Ecto neural progenitor cell (in vitro differentiated cells): ENCODE measurements around the gene ADGRV1.
"Not testable (repeated sequence)": the region's sequence is repeated elsewhere in the genome, so short reads cannot be mapped to it uniquely, and the experiment has no call there.

Experiments
- DNase-seq: peaks from one replicate; pipeline ENCODE4 v3.0.0-alpha.2; 2018; ENCODE audit warnings: low spot score

ADGRV1 gene

GRCh38 chr5:90739567-90739966, 181.0 kb downstream of the ADGRV1 start:
- no peak for DNase-seq

DNA sequence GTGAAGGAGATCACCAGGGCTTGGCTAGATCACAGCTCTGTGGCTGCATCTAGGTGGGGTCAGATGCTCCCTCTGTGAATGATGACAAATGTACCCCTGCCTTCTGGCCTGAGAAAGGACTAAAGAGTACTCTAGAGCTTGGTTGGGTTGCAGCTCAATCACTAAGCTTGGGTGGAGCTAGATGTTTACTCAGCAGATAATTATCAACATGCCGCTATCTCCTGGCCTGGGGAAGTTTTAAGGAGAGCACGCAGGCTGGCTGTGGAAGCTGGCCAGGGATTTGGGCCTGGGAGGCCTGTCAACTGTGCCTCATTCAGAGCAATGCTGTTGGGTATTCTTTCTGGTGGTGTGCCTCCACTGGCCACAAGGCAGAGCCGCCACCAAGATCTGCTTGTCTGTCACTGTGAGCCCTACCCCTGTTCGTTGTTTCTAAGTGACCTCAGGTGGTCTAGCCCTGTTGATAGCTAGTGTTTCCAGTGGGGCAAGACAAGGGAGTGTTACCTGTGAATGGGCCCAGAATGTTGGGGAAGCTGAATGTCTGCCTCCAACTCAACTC, 181.7 kb downstream of the ADGRV1 start:
- DNase-seq: no peak

GRCh38 chr5:90741022-90741564, 182.5 kb downstream of the ADGRV1 start:
- DNase-seq: no peak

- DNase-seq: no peak
Observed at GRCh38 chr5:90746119-90746518, 187.5 kb downstream of the ADGRV1 start.

- no peak for DNase-seq
Observed at GRCh38 chr5:90747175-90747574, 188.6 kb downstream of the ADGRV1 start.

DNA sequence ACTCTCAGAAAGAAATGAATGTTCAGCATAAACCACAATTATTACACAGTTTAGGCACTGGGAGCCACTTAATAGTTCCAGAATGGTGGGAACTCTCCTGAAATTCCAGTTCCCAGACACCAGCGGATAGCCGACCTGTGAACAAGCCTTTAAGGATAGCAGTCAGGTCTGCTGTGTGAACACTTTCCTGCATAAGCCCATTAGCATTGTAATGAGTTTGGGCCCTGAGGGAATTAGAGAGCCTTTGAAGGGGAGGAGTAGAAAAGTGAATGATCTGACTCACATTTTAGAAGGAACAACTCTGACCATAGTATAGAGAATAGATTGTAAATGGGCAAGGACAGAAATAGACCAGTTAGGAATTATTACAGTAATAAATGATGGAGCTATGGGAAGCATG, 189.1 kb downstream of the ADGRV1 start:
- no peak for DNase-seq

DNA sequence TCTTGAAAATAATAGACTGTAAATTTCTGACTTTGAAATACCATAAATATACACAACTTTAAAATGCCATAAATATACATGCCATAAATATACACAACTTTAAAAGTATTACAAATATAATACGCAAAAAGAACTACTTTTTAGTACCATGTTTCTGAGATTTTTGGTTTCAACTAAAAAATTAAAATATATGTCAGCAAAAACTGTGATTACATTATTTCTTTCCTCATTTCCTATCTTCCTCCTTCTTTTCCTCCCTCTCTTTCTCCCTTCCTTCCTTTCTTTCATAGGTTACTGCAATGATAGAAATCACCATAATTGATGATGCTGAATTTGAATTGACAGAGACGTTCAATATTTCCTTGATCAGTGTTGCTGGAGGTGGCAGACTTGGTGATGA, 200.5 kb downstream of the ADGRV1 start:
- no peak for DNase-seq

DNA sequence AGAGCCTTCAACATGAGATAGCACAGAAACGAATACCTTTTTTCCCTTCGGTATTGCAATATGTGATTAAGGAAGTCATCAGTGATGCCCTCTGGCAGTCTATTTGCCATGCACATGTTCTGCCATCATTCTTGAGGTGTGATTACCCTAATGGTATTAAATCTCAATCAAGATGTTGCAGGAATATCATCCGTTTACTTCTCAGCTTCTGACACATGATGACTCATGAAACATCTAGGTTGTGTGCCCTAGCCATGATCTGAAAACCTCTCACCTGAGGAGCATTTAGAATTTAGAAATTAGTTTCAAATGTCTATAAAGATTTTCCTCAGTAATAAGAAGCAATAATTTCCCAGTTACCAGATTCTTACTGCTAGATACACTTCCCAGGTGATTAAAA, 209.1 kb downstream of the ADGRV1 start:
- no peak for DNase-seq

- DNase-seq: not testable (repeated sequence)
Observed at GRCh38 chr5:90770006-90770541, 211.5 kb downstream of the ADGRV1 start.

DNA sequence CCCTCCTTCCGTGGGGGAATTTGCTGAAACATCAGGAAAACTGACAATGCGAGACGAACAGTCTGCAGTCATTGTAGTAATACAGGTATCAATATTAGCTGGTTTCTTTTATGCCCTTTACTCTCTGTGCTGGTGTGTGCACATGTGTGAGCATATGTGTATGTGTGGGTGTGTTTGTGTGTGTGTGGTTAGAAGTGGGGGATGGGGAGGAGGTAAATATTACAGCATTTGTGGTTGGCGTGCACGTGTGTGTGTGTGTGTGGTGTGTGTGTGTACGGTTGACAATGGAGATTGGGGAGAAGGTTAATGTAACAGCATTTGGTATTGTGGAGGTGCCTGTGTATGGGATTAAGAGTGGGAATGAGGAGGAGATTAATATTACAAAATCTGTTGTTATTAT, 219.4 kb downstream of the ADGRV1 start:
- no peak for DNase-seq

DNA sequence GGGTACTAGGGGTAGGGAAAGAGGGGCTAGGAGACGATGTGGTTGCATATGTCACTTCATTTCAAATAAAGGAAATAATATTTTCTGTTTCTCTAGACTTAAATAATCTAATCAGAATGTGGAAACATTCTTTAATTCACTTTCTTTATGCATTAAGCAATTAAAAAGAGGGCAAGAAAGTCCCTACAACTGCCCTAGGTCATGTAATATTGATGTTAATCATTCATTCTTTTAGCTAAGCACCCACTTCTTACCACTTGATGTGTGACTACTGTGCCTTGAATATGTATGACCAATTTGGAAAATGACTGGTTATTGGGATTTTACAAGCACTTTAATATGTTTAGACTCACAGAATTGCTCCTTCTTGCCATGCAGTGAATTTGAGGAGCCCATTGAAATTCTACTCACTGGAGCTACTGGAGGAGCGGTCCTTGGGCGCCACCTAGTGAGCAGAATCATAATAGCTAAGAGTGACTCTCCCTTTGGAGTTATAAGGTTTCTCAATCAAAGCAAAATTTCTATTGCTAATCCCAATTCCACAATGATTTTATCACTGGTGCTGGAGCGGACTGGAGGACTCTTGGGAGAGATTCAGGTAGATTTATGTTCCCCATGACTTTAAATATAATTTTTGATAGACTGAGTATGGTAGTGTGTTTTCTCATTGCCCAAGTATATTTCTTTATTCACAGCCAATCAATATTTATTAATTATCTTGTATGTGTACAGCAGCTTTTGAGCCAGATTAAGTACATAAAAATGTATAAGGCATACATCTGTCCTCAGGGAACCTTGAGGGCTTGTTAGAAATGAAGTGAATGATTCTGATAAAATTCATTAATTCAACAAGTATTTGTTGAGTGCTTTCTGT, 225.1 kb downstream of the ADGRV1 start:
- DNase-seq: peak; percentile 65

GRCh38 chr5:90786756-90787155, 228.2 kb downstream of the ADGRV1 start:
- no peak for DNase-seq

DNA sequence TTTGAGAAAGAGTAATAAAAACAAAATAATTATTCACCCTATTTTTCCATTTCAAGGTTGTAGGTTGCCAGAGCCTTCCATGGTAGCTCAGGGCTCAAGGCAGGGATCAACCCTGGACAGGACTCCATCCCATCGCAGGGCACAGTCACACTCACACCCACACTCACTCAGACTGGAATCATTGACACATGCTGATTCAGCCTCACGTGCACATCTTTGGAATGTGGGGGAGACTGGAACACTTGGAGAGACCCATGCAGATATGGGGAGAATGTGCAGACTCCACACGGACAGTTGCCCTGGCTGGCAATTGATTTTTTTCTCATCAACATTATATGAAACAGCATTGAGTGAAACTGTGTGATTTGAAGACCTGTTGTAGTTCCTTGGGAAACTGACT, 234.1 kb downstream of the ADGRV1 start:
- no peak for DNase-seq

DNA sequence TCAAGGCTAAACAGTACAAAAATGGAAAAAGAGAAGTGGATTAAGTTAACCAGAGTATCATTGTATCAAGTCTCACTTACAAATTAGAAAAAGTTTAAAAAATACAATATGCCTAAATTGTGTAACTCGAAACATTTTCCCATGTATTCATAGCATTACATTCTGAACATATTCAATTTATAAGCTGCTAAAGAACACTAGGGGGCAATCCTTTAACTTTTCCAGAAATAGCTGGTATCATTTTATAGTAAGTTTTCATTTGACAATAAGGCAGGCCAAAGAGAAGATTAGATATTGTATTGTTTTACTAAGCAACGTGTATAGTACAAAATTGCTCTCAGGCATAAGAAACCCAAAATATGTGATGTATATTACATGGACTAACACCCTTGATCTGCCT, 234.6 kb downstream of the ADGRV1 start:
- no peak for DNase-seq

- DNase-seq: not testable (repeated sequence)
Observed at GRCh38 chr5:90796919-90797318, 238.3 kb downstream of the ADGRV1 start.

DNA sequence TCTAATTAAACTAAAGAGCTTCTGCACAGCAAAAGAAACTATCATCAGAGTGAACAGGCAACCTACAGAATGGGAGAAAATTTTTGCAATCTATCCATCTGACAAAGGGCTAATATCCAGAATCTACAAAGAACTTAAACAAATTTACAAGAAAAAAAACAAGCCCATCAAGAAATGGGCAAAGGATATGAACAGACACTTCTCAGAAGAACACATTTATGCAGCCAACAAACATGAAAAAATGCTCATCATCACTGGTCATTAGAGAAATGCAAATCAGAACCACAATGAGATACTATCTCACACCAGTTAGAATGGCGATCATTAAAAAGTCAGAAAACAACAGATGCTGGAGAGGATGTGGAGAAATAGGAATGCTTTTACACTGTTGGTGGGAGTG, 241.5 kb downstream of the ADGRV1 start:
- DNase-seq: not testable (repeated sequence)

- not testable (repeated sequence) for DNase-seq
Observed at GRCh38 chr5:90800515-90800914, 241.9 kb downstream of the ADGRV1 start.

- no peak for DNase-seq
Observed at GRCh38 chr5:90802474-90803317, 244.1 kb downstream of the ADGRV1 start.

GRCh38 chr5:90803381-90803780, 244.8 kb downstream of the ADGRV1 start:
- DNase-seq: no peak

- DNase-seq: no peak
Observed at GRCh38 chr5:90803876-90804275, 245.3 kb downstream of the ADGRV1 start.

DNA sequence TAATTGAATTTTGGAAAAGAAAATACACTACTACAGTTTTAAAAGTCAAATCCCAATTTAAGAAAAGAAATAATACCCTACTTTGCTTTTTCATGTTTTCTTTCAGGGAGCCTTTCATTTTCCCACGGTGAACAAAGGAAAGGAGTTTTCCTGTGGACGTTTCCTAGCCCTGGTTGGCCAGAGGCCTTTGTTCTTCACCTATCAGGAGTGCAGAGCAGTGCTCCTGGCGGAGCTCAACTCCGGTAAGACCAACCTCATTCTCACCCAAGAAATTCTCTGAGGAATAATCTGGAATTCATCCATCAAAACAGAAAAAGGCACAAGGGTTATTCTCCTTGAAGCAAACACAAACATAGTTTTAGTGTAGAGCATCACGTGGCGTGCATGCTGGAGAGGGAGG, 248.9 kb downstream of the ADGRV1 start:
- DNase-seq: no peak
